ENCODE measurements around the gene PLCE1.

Gene PLCE1

DNA sequence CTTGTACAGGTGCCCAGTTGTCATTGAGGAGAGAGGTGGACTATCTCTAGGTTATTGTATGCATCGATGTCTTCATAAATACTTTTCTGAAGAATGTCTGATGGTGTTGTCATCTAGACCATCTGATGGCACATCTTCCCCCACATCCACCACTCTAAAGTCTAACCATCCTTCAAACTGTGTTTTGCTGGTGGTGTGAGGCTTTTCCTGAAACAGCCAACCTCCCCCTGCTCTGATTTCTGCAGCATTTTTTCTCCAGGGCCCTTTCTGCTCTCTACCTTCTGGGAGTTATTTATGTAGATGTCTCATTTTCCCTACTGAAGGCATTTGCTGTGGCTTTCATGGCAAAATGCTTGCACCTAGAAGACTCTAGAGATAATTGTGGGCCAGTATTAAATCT, 1.5 kb downstream of the PLCE1 start:
- DNase-seq: no peak

GRCh38 chr10:93995598-93996271, 2.0 kb downstream of the PLCE1 start:
- no peak for DNase-seq

DNA sequence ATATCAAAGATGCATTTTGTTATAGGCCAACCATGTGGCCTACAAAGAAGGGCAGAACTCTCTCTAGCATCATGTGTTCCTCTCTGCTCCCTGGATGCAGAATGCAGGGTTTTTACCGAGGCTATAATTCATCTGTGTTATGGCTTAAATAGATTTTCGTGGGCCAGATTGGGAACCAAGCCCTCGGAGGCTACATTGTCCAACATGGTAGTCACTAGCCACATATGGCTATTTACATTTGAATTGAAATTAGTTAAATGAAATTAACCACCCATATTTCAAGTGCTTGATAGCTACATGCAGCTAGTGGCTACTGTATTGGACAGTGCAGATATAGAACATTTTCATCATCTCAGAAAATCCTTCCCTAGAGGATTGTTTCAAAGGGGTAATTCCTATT, 2.8 kb downstream of the PLCE1 start:
- no peak for DNase-seq

DNA sequence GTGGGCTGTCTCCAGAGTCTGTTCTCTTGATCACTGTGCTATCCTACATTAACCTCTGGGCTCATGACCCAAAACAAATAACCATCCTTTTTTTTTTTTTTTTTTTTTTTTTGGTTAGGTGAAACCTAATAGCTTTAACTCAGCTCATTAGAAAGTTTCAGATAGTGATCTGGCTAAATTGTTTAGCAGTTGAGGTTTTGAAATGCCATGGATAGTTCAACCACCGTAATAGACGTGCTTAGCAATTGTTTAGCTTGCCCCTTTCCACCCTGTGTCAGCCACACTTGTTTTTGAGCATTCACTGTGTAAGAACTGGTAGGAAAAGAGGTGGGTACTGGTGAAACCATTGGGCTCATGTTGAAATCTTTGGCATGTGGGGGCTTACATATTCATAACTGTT, 3.8 kb downstream of the PLCE1 start:
- no peak for DNase-seq

DNA sequence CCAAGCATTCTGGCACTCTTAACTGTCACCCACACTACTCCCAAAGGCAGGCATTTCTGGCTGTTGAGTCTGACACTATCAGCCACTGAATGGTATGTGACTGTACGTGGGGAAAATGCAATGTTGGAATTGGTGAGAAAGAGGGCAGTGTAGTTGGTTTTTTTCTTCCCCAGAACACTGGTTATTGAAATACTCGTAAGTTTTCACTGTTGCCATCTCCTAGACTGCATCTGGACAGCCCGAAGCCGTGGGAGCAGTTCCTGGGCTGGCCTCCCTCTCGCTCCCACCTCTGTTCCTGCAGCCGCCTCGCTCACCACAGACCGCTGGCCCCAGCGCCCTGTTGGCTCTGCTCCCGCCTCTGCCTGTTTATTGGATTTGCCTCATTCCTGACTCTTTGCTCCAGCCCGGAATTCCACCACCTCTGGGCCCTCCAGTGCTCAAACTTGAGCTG, 5.7 kb downstream of the PLCE1 start:
- no peak for DNase-seq

DNA sequence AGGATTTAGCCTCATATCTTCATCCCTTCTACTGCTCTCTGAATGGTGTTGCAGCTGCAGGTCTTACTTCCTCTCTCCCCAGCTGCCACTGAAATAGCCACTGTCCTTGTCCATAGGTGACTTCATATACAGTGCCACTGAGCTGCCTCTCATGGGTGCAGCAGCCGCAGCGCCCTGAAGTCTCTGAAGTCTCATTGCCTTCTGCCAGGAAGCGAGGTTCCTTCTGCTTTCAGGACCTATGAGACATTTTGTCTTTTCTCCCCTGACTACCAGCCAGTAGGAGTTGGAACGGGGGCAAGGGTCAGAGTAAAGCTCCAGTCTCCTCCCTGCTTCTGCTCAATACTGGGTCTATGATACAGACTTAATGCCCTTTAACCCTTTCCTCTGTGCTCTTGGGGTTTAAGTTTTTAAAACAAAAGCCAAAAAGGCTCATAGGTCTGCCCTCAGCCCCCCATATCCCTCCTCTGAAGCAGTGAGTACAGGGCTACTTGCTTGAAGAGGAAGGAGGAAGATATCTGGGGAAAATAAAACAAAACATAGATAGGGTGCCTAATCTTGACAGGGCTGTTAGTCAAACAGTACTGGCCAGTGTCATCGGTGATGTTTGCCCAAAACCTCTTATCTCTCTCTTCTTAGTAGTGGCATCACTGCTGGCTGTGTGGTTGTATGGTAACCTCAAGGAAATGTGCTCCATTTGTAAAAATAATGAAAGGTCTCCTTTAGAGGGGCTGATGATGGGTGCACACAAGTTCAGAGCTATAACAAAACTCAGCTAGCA, 7.1 kb downstream of the PLCE1 start:
- DNase-seq: no peak

DNA sequence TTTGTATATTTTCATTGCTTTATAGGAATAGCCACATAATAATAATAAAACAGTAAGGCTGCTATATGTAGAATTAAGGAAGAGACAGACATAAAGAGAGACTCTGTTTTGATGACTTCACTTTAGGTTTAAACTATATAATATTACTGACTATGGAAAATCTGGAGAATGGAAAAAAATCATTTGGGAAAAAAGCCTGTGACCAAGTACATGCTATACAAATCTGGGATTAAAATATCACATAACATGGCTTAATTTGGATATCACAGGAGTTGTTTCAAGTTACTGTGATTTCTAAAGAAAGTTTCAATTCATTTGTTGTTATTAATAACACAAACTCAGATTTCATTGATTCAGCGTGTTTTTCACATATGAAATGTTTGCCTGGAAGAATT, 7.7 kb downstream of the PLCE1 start:
- DNase-seq: no peak

DNA sequence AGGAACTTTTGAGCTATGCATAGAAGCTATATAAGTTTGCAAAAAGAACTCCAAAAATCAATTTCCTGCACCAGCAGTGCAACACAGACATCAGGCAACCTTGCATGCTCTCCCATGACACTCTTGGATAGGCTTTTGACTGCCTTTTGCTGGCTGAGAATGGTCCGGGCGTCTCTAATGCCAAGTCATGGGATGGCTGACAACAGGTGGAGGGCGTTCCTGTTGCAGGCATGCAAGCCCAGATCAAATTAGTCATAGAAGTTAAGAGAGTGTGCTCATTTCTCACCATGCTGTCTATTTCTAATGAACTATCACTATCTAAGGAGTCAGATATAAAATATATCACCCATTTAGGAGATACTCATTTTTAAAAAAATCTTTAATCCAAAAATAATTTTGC, 8.4 kb downstream of the PLCE1 start:
- DNase-seq: no peak

DNA sequence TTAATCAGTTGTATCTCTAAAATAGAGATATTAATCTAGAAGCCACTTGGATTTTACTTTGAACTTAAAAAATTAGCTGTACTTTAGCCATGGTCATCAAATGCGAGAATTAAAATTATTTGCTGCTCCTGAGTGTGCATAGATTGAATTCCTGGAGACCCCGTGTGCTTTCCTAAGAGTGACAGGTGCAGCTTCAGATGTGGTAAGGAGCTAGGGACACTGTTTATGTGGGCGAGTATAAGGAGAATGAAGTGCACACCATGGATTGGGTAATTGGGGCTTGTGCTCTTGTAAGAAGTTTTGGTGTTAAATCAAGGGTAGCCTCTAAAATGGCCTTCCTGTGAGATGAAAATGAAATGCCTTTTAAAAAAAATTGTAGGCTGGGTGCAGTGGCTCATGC, 9.8 kb downstream of the PLCE1 start:
- DNase-seq: no peak

DNA sequence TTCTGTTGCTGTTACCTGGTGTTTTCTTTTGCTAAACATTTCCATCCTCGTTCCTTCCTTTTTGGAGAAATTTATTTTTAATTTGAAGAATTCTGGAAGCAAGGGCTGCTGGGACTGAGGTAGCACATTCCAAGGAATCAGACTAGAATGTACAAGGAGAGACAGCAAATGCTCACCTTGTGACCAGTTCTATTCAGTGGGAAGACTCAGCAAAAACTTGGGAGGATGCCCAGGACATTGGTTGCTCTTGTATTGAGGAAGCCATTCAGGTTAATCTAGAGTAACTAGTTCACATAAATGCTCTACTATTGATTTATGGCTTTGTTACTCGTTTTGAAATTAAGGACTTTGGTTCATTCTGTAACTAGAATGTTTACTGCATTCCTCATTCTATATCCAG, 11.3 kb downstream of the PLCE1 start:
- DNase-seq: no peak

DNA sequence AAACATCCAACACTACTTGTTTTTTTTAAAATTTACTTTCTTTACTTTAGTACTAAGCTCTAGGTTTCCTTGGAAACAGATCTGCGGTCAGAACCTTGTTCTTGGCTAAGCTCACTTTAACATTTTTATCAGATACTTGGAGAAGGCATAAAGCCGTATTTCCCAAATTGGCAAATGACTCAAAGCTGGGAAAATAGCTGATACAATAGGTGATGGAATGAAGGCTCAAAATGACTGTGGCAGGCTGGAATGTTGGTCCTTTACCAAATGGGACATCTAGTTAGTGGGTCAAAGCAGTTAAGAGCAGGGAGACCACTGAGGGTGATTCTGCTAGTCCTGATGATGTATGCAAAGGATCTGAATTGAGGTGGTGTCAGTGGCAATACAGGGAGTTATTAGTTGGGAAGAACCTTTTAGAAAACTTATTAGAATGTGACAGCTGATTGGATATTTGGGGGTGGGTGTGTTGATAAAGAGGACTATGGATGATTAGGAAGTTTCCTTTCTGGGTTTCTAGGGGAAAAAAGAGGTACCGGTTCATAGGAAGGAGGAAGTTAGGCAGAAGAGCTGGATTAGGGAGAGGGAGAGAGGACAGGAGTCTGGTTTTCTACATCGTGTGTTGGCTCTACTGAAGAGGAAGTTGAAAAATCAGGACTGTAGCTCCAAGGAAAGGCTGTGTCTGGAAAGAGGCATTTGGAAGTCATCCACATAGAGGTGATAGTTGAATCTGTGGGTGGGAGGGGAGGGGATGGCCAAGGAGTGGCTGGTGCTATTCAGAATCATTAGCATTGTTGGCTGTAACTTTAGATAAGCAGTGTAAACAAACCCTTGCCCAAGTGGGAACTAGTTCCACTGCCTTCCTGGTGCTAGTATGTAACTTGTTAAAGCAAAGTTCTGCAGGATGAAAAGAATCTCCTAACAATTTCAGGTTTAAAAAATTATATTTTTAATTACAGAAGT, 13.1 kb downstream of the PLCE1 start:
- no peak for DNase-seq

DNA sequence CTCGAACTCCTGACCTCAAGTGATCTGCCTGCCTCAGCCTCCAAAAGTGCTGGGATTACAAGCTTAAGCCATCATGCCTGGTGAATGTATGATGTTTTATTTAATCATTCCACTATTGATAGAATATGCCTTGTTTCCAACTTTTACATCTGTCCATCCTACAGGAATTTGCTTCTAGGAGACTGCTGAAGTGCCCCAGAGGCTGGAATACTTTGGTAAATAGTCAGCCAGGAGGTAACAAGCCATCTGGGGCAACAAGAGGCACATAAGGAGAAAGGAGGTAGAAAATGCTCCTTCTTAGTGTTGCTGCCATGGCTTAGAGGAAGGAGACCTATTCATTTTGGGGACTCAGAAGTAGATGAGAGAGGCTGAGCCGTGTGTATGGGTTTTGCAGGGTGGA, 14.8 kb downstream of the PLCE1 start:
- DNase-seq: no peak

DNA sequence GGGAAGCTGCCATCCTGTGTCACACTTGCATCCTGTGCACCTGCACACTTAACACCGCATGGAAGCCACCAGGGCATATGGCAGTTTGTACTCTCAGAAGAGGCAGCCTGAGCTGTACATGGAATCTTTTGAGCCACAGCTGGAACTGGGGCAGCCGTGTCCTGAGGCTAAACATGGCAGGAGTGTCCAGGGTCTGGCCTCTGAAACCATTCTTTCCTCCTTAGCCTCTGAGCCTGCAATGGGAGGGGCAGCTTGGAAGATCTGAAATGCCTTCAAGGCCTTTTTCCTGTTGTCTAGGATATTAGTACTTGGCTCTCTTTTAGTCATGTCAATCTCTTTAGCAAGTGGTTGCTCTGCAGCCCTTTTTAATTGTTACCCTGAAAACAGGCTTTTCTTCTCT, 16.4 kb downstream of the PLCE1 start:
- no peak for DNase-seq

GRCh38 chr10:94010886-94011285, 17.2 kb downstream of the PLCE1 start:
- no peak for DNase-seq

- no peak for DNase-seq
Measured at GRCh38 chr10:94011296-94011695, 17.6 kb downstream of the PLCE1 start.

- no peak for DNase-seq
Measured at GRCh38 chr10:94012834-94013233, 19.1 kb downstream of the PLCE1 start.

- no peak for DNase-seq
Measured at GRCh38 chr10:94013331-94013760, 19.6 kb downstream of the PLCE1 start.

DNA sequence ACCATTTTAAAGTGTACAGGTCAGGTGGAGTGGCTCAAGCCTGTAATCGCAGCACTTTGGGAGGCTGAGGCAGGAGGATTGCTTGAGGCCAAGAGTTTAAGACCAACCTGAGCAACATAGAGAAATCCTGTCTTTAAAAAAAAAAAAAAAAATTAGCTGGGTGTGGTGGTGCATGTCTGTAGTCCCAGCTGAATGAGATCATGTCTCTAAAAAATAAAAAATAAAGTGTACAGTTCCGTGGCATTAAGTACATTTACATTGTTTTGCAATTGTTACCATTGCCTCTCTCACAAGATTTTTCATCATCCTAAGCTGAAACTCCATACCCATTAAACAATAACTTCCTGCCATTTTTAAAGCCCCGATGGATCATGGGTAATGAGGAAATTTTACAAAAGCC, 20.6 kb downstream of the PLCE1 start:
- DNase-seq: no peak

DNA sequence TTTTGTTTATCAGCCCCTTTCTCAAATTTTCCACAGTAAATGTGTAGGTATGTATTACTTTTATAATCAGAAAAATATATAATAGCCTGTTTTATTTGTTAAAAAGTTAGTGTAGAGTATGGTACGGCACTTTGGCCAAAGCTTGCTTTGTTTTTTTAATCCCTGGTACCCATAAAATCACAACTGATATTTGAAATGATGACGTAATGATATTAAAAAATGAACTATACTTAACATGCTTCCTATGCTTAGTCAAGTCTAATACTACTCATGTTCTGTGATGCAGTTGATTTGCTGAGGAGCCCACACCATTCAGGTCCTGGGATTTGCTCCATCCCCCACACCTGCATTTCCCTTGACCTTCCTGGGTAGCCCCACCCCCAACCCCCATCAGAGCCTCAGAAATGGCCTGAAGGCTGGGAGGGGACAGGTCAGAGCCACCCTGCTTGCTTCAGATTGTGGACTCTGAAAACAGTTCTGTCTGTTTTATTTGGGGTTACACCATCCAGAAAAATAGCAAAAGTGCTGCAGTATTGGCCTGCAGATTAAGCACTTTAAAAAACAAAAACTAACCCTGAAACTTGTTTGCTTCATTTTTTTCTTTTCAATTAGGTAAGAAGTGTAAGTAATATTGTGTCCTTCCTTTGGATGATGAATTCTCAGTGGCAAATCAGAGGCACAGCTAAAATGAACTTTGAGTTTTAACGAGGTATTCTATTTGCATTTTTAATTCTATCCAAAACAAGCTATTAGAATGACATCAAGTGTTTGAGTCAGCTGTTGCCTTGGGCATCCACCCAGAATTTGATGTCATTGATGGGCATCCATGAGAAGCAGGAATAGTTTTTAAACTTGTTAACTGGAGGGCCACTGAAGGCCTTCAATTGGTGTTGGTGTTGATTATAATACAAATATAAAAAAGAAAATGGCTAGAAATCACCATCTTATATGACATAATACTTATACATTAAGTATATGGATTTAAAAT, 23.3 kb downstream of the PLCE1 start:
- no peak for DNase-seq

DNA sequence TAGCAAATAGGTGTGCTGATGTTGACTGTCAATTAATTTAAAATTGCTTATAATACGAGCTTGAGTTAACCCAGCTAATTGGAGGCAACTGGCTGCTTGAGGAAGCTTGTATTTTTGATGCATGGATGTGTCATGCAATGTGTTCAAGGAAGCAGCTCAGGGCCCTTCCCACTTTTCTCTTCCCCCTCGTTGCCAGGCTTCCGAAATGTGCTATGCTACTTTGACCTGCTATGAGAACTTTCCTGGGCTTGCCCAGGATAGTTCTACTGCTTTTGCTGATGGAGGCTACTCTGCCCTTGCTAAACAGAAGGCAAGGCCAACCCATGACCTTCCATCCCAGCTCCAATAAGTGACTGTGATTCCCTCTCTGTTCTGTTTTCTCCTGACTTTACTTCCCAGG, 24.4 kb downstream of the PLCE1 start:
- no peak for DNase-seq

DNA sequence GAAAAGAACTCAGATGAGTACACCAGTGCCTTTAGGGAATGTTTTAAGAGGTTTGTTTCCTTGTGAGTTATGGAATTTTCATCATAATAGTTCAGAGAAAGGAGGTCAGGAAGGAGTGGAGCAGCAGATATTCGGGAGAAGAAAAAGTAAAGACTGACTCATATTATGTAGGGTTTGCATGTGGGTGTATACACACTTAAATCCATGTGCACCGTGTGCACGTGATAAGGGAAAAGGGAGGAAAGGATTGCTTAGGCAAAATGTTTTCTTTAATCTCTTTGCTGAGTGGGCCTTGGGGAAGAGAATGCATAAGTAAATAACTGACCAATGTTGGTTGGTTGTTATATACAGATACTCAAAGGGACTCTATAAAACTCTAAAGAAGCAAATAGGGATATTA, 30.2 kb downstream of the PLCE1 start:
- DNase-seq: no peak

DNA sequence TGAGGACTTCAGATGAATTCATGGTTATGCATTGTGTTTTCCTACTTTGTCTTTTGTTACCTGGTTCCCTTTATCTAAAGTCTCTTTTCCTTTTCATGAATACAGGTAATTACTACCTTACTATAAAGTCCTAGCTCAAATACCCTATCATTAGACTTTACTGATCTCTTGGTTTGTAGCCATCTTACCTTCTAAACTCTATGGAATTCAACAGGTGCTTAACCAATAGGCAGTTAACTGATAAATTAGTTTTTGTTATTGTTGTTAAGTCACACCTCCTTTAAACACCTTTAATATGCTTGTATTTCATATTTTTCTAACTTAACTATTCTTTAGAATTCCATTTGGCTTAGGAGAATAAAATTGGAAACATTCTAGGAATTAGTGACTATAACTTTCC, 30.7 kb downstream of the PLCE1 start:
- DNase-seq: no peak
